Activated T-cell treated with anti-CD3 and anti-CD28 coated beads, Interleukin-2, amount 50 U/mL, for 24 hours (primary cell): ENCODE results near the gene UBE2G2.

Source experiments
- DNase-seq: peaks from one replicate; pipeline ENCODE4 v3.0.0-alpha.2; 2020
- H3K27ac Mint-ChIP-seq: 2 replicates; pipeline ENCODE4 v1.8.0; 2020; ENCODE audit warnings: mild to moderate bottlenecking, mixed read lengths
- H3K27me3 Mint-ChIP-seq: 2 replicates; pipeline ENCODE4 v1.8.0; 2020; ENCODE audit warnings: mixed read lengths
- H3K36me3 Mint-ChIP-seq: 2 replicates; pipeline ENCODE4 v1.8.0; 2020; ENCODE audit warnings: low read depth, mixed read lengths
- H3K4me1 Mint-ChIP-seq: 2 replicates; pipeline ENCODE4 v1.8.0; 2020; ENCODE audit warnings: low read depth, mixed read lengths
- H3K4me3 Mint-ChIP-seq: 2 replicates; pipeline ENCODE4 v1.8.0; 2020; ENCODE audit warnings: mild to moderate bottlenecking, moderate library complexity, mixed read lengths
- H3K9me3 Mint-ChIP-seq: 2 replicates; pipeline ENCODE4 v1.8.0; 2020; ENCODE audit warnings: mixed read lengths

UBE2G2 gene

DNA sequence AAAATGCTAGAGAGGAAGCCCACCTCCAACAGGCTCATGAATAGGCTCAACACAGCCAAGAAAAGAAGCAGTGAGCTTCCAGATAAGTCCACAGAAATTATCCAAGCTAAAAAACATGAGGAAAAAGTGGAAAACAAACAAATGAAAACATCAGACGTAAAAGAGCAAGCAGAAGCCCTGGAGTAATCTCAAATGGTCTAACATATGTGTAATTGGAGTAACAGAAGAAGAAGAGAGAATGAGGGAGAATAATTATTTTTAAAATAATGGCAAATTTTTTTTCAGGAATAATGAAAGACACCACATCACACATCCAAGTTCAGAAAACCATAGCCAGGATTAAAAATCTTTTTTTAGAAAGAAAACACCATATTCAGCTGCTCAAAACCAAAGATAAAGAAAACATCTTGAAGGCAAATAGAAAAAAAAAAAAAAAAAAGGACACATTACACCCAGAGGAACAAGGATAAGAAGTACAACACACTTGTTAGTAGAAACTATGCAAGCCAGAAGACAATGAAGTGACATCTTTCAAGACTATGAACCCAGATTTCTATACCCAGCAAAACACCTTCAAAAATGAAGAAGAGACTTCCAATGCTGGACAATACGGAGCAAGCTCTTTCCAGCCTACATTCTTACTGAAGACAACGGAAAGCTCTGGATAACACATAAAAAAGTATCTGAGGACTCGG, 26.9 kb upstream of the UBE2G2 start:
- DNase-seq, result no peak
- H3K9me3 Mint-ChIP-seq, result peaks cover 16% of the 10 kb centered on the region
- peaks cover 22% of the 10 kb centered on the region for H3K4me1 Mint-ChIP-seq
- H3K27ac Mint-ChIP-seq, result no peak overlapping the region
- H3K36me3 Mint-ChIP-seq, result no peaks in the 10 kb centered on the region
- H3K27me3 Mint-ChIP-seq, result no peaks in the 10 kb centered on the region
- no peak overlapping the region for H3K4me3 Mint-ChIP-seq

DNA sequence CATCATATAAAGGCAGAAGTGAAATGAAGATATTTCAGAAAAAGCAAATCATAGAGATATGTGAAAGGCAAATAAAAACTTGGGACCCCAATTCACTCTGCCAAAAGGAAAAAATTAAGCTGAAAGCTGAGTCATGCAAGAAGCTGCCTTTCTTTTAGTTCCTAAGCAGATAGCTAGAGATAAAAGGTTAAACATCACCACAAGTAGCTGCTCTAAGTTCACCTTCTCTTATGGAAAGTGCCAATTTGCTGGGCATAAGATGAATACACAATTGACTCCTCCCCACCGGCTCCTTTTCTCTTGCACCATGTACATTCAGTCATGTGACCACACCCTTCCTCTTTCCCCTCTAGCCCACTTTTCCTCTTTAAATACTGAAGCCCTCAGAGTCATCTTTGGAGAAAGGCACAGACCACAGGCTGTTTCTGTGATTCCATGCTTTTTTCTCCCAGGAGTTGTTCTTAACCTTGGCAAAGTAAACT, 21.6 kb upstream of the UBE2G2 start:
- H3K36me3 Mint-ChIP-seq, result no peaks in the 10 kb centered on the region
- no peak overlapping the region for H3K4me3 Mint-ChIP-seq
- H3K9me3 Mint-ChIP-seq, result peaks cover 29% of the 10 kb centered on the region
- H3K27ac Mint-ChIP-seq, result no peak overlapping the region
- no peak for DNase-seq
- no peaks in the 10 kb centered on the region for H3K4me1 Mint-ChIP-seq
- no peaks in the 10 kb centered on the region for H3K27me3 Mint-ChIP-seq

DNA sequence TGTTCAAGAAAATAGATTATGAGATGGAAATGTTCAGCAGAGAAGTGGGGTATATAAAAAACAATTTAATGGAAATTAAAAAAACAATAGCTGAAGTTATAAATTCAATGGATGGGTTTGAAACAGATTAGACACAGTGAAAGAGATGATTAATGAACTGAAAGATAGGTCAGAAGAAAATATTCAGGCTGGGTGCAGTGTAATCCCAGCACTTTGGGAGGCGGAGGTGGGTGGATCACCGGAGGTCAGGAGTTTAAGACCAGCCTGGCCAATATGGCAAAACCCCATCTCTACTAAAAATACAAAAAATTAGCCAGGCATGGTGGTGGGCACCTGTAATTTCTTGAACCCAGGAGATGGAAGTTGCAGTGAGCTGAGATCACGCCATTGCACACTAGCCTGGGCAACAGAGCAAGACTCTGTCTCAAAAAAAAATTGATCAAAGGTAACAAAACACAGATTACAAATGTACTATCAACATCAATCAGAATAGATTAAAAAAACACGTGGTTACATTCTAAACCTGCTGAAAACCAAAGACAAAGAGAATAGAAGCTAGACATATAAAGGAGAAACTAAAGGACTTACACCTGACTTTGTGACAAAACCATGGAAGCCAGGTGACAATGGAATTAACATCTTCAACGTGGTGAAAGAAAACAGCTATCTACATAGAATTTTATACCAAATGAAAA, 21.0 kb upstream of the UBE2G2 start:
- no peaks in the 10 kb centered on the region for H3K27me3 Mint-ChIP-seq
- no peak for DNase-seq
- no peak overlapping the region for H3K4me3 Mint-ChIP-seq
- H3K36me3 Mint-ChIP-seq, result no peaks in the 10 kb centered on the region
- no peaks in the 10 kb centered on the region for H3K4me1 Mint-ChIP-seq
- H3K9me3 Mint-ChIP-seq, result peaks cover 24% of the 10 kb centered on the region
- no peak overlapping the region for H3K27ac Mint-ChIP-seq

DNA sequence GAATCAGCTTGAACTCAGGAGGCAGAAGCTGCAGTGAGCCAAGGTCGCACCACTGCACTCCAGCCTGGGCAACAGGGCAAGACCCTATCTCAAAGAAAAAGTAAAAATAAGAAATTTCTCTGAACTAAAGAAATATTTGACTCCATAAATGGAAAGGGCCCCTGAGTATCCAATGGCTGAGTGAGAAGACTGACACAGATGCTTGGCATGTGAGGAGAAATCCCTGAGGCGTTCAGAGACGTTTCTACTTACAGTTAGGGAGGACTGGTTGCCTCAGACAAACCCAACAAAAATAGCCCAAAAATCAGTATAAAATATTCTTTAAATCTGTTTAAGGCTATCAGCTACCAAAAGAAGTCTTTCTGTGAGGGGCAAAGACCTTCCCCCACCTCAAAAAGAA, 19.2 kb upstream of the UBE2G2 start:
- Mint-ChIP-seq H3K27me3 (no peaks in the 10 kb centered on the region), H3K27ac (no peak overlapping the region), H3K9me3 (peaks cover 18% of the 10 kb centered on the region), H3K4me3 (no peak overlapping the region), H3K4me1 (peaks cover 10% of the 10 kb centered on the region), H3K36me3 (peaks cover 5% of the 10 kb centered on the region)
- no peak for DNase-seq

DNA sequence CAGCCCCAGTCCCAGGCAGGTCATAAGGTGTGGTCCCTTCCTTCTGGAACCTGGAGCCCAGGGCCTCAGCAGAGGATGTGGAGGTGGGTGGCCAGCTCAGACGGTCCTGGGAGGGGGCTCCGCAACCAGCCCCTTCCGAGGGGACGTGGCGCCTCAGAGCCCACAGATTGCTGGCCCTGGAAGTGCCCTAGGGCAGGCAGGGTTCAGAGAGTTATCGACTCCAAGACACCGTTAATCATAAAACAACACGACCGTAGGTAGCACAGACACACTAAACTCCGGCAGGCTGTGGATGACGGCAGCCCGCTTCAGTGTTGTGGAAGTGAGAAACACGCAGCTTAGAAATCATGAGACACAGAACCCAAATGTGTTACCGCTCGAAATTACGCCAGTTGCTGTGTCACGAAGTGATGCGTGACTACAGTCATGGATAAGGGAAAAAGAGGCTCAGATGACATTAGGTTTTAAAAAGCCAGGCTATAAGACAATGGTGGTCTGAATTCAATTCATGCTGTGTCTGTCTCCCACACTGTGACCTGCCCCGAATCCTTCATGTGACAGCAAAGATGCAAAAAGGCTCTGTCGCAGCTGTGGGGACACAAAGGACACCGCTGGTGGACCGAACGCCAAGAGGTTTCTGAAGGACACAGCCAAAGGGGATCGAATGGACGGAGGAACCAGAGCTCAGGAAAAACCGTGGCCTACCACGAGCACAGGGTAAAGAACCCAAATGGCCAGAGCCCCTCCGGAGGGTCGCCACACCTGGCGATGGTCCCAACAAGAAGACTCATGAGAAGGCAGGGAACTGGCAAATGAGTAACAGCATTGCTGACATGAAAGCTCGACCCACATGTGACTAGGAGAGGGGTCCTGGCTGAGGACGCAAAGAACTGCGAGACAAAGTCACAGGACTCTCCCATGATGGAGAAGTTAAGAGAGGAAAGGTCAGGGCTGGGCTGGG, 17.9 kb upstream of the UBE2G2 start:
- DNase-seq, result peak; percentile 30
- Mint-ChIP-seq H3K4me1 (peaks cover 18% of the 10 kb centered on the region), H3K27me3 (no peaks in the 10 kb centered on the region), H3K4me3 (peak overlapping the region; percentile 67), H3K36me3 (peaks cover 9% of the 10 kb centered on the region), H3K27ac (peak overlapping the region; percentile 50), H3K9me3 (peaks cover 18% of the 10 kb centered on the region)

DNA sequence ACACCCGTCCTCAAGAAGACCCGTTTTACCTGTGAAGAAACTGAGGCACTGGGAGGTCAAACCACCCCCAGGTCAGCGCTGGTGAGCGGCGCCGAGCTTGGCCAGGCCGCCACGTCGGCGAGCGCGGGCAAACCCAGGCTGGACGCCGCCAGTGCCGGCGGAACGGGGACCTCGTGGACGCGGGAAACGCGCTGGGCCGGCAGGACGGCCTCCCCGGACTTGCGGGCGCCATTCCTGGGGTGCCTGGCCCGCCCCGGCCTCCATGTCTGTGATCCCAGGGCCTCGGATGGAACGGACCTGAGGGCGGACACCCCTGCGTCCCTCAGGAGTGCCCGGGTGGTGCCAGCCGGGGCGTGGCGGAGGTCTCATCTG, 17.0 kb upstream of the UBE2G2 start:
- Mint-ChIP-seq H3K27me3 (no peaks in the 10 kb centered on the region), H3K4me3 (peak overlapping the region; percentile 67), H3K36me3 (peaks cover 15% of the 10 kb centered on the region), H3K27ac (no peak overlapping the region), H3K9me3 (peaks cover 16% of the 10 kb centered on the region), H3K4me1 (peaks cover 18% of the 10 kb centered on the region)
- no peak for DNase-seq

DNA sequence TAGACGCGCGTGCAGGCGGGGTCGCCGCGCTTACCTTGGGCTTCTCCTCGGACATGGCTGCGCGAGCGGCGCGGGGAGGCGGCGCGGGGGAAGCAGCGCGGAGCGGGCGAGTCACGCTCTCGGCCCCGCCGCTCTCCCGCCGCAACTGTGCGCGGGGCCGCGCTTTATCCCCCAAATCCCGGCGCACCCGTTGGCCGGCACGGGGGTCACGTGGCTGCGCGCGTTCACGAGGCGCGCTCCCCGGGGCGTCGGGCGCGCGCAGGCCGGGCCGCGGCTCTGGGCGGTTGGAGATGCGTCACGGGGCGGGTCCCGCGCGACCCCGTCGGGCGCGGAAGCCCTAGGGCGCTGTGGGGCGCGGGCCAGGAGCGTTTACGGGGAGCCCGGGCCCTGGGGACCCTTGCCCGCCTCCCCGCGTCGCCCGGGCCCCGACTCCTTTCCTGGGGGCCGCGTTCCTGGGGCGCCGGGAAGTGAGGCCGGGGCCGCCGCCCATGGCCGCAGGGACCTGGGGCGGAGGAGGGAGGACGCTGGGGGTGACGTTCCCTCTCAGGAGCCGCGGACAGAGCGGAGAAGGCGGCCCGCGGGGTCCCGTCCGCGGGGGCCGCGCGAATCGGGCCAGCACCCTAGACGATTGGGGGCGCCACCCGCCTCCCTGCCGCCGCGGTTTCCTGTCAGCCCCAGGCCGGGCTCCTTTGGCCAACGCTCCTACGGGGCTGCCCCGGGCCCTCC, 16.5 kb upstream of the UBE2G2 start, which contains the start of gene SUMO3:
TSS of gene SUMO3 (minus strand) at position 149 of the 726 bp plus-strand sequence. CDS start at position 55, 94 bp downstream.
- H3K27ac Mint-ChIP-seq, result peak within 1 kb of the TSS; percentile 40
- H3K4me3 Mint-ChIP-seq, result peak within 1 kb of the TSS; percentile 80
- H3K9me3 Mint-ChIP-seq, result peaks cover 11% of the 10 kb centered on the region
- no peaks in the 10 kb centered on the region for H3K27me3 Mint-ChIP-seq
- H3K4me1 Mint-ChIP-seq, result peaks cover 18% of the 10 kb centered on the region
- peak; percentile 93 for DNase-seq
- peaks cover 20% of the 10 kb centered on the region for H3K36me3 Mint-ChIP-seq

DNA sequence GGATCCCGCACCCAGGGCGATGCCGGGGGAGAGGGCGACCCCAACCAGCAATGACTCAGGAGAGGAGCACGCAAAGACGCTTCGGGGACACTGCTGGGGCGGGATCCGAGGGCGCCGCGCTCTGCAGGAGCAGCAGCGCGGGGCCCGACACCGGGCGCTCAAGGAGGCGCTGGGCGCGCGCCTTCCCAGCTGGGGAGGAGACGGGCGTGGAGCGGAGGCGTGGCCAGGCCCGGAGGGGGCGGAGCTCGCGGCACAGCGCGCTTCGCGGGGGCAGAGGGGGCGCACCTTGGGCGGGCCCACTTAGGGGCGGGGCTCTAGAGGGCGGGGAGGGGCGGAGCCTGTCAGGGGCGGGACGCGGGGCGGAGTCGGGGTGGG, 15.9 kb upstream of the UBE2G2 start:
- Mint-ChIP-seq H3K4me1 (peaks cover 20% of the 10 kb centered on the region), H3K27ac (peak overlapping the region; percentile 40), H3K9me3 (peaks cover 8% of the 10 kb centered on the region), H3K36me3 (peaks cover 25% of the 10 kb centered on the region), H3K4me3 (peak overlapping the region; percentile 80), H3K27me3 (no peaks in the 10 kb centered on the region)
- peak; percentile 95 for DNase-seq

DNA sequence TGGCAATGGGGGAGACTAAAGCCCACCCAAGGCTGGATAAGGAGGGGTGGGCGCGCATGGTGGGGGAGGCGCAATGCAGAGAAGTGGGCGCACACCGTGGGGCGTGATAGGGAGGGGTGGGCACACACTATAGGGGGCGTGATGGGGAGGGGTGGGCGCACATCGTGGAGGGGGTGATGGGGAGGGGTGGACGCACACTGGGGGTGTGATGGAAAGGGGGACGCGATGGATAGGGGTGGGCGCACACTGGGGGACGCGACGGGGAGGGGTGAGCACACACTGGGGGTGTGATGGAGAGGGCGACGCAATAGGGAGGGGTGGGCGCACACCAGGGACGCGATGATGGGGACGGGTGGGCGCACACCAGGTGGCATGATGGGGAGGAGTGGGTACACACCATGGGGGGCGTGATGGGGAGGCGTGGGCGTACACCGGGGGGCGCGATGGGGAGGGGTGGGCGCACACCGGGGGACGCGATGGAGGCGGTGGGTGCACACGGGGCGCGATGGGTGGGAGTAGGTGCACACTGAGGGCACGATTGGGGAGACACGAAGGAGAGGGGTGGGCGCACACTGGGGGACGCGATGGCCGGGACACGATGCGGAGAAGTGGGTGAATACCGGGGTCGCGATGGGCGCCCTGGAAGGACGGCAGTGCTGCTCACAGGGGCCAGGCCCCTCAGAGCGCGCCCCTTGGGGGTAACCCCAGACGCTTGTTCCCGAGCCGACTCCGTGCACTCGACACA, 15.3 kb upstream of the UBE2G2 start:
- no peak for DNase-seq
- peaks cover 28% of the 10 kb centered on the region for H3K36me3 Mint-ChIP-seq
- H3K4me1 Mint-ChIP-seq, result peaks cover 22% of the 10 kb centered on the region
- no peaks in the 10 kb centered on the region for H3K27me3 Mint-ChIP-seq
- H3K4me3 Mint-ChIP-seq, result peak overlapping the region; percentile 80
- H3K9me3 Mint-ChIP-seq, result peaks cover 3% of the 10 kb centered on the region
- H3K27ac Mint-ChIP-seq, result peak overlapping the region; percentile 63

DNA sequence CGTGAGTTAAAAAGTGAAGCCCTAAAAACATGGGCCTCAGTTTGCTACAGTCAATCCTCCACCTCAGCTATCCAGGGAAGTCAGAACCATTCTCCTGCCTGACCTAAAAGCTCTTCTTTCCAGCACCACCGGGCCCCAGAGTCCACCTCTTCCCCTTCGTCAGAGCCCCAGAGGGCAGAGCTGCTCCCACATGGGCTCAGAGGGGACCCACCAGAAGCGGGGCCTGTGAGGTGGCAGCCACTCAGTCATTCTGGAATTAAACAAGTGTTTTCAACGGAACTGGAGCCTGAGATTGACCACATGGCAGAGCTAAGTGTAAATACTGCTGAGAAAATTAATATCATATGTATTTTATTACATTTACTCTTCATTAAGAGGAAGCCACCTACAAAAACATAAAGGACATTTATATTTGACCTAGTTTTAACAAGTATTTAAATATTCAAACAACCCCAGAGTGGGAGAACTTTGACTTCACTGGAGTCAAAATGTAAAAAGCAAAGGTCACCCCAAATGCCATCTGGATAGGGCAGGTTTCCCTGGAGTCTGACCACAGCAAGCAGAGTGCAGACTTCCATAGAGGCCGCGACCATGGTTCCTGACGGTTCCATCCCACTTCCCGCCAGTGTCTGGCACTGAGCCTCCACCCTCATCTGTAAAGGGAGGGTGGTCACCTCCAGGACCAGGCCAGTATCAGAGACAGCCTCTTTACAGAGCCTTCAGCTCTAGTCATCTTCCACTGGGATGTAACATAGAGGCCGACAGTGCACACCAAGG, 14.4 kb upstream of the UBE2G2 start:
- DNase-seq, result peak; percentile 26
- Mint-ChIP-seq H3K36me3 (peaks cover 35% of the 10 kb centered on the region), H3K27ac (peak overlapping the region; percentile 63), H3K9me3 (no peaks in the 10 kb centered on the region), H3K4me1 (peaks cover 28% of the 10 kb centered on the region), H3K4me3 (peak overlapping the region; percentile 73), H3K27me3 (no peaks in the 10 kb centered on the region)

DNA sequence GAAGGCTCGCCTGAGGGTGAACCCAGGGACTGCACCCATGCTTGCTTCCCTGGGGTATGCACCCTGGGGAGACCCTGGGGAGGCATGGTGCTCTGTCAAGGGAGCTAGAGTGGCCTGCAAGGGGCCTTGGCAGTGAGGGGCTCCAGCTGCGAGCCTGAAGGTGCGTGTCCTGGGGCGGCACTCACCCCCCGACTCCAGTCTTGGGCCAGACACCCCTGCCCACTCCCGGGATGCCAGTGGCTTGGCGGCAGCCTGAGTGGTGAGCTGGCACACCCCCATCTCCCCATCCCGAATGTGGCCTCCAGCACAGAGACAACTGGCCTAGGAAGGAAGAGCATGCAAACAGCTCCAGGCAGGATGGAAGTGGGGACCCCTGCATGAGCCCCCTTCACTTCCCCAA, 13.6 kb upstream of the UBE2G2 start:
- Mint-ChIP-seq H3K27ac (no peak overlapping the region), H3K4me3 (no peak overlapping the region), H3K27me3 (no peaks in the 10 kb centered on the region), H3K9me3 (no peaks in the 10 kb centered on the region), H3K36me3 (peaks cover 42% of the 10 kb centered on the region), H3K4me1 (peaks cover 30% of the 10 kb centered on the region)
- peak; percentile 25 for DNase-seq

DNA sequence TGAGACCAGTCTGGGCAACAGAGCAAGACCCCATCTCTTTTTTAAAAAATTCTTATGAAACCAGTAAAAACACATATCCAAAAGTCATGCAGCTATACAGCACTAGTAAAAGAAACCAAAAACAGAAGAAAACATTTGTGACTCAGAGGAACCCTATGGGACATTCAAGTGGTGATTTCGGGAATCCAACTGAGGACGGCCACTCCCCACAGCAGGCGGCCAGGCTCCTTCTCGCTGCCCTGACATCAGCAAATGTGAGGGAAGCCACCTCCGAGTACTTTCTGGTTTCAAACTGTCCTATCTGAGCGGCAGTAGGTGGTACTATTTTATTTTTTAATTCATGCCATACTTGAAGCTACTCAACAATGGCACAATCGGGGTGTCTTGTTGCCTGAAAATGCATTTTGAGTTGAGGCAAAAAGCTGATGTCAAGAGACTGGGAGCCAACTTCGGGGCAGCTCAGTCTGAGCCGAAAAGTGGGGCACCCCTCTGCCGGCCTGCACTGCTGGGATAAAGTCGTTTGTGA, 12.9 kb upstream of the UBE2G2 start:
- peaks cover 48% of the 10 kb centered on the region for H3K36me3 Mint-ChIP-seq
- no peaks in the 10 kb centered on the region for H3K9me3 Mint-ChIP-seq
- DNase-seq, result no peak
- no peak overlapping the region for H3K27ac Mint-ChIP-seq
- peaks cover 30% of the 10 kb centered on the region for H3K4me1 Mint-ChIP-seq
- H3K27me3 Mint-ChIP-seq, result no peaks in the 10 kb centered on the region
- no peak overlapping the region for H3K4me3 Mint-ChIP-seq

DNA sequence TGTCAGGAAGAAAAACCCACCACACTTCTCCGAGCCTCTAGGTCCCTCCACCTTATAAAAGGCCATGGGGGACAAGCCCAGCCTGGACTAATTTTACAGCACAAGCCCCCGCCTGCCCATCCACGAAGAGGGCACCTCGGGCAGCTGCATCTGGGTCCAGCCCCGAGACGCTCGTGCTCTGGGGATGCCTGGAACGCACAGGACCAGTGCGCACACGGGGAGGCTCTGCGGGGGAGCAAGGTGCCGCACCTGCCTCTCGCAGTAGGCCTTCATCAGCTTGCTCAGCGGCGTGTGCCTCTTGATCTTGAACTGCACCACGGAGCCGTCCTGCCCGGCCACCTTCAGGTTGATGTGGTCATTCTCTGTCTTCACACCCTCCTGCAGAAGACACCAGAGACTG, 12.1 kb upstream of the UBE2G2 start:
- DNase-seq, result no peak
- Mint-ChIP-seq H3K27ac (no peak overlapping the region), H3K36me3 (peaks cover 57% of the 10 kb centered on the region), H3K4me3 (no peak overlapping the region), H3K27me3 (no peaks in the 10 kb centered on the region), H3K9me3 (no peaks in the 10 kb centered on the region), H3K4me1 (peaks cover 30% of the 10 kb centered on the region)
